ENCODE results near the gene CACNG8. TPM values are rescaled to one million over a fixed set of nuclear protein-coding genes. Genes with fewer than 3 reads are reported as not detected.

Gene CACNG8
- total RNA-seq, 2 donors from 2014 or later: 0.05 to 0.22 TPM

Other genes starting within 250 kb of the CACNG8 start
- gene NLRP12, start 138.6 kb upstream of the CACNG8 start, total RNA-seq: under 1 TPM; 0.34 to 0.57 TPM
- gene MYADM, start 95.1 kb upstream of the CACNG8 start, total RNA-seq: 100 to 1,000 TPM; 392 to 670 TPM
- gene PRKCG, start 80.7 kb upstream of the CACNG8 start, total RNA-seq: 1 to 10 TPM; 1.1 to 1.4 TPM
- not detected for gene CACNG7, start 53.7 kb upstream of the CACNG8 start, total RNA-seq
- gene CACNG6, start 28.7 kb downstream of the CACNG8 start, total RNA-seq: not detected
- under 1 TPM in 1 of 2 donors, not detected in 1; 0.73 TPM for gene VSTM1, start 101.0 kb downstream of the CACNG8 start, total RNA-seq
- not detected for gene TARM1, start 118.4 kb downstream of the CACNG8 start, total RNA-seq
- 1 to 10 TPM in 1 of 2 donors, under 1 TPM in 1; 0.83 to 2.5 TPM for gene OSCAR, start 137.9 kb downstream of the CACNG8 start, total RNA-seq
- 10 to 100 TPM; 49.9 to 54.6 TPM for gene NDUFA3, start 139.9 kb downstream of the CACNG8 start, total RNA-seq
- 10 to 100 TPM; 14.9 TPM for gene TFPT, start 152.7 kb downstream of the CACNG8 start, total RNA-seq
- gene PRPF31, start 152.8 kb downstream of the CACNG8 start, total RNA-seq: 10 to 100 TPM; 49.4 to 56.8 TPM
- 10 to 100 TPM; 44.5 to 45.4 TPM for gene CNOT3, start 174.8 kb downstream of the CACNG8 start, total RNA-seq
- gene LENG1, start 196.8 kb downstream of the CACNG8 start, total RNA-seq: 1 to 10 TPM; 8.0 to 9.0 TPM
- 1 to 10 TPM; 1.3 to 3.1 TPM for gene TMC4, start 210.2 kb downstream of the CACNG8 start, total RNA-seq
- 10 to 100 TPM; 18.4 to 24.5 TPM for gene MBOAT7, start 226.6 kb downstream of the CACNG8 start, total RNA-seq
- 1 to 10 TPM; 8.1 to 8.9 TPM for gene TSEN34, start 228.4 kb downstream of the CACNG8 start, total RNA-seq
- gene RPS9, start 237.9 kb downstream of the CACNG8 start, total RNA-seq: 1,000 to 10,000 TPM; 1,676 to 1,883 TPM

All from T-helper 17 cell (primary cell).